ENCODE results near the gene KDM6B. TPM values are rescaled to one million over a fixed set of nuclear protein-coding genes. Genes with fewer than 3 reads are reported as not detected.

The KDM6B gene
- total RNA-seq, 2 donors from 2014 or later = 12.7 to 30.2 TPM

- H3K36me3 ChIP-seq = no peaks in the 10 kb centered on the region
- H3K4me3 ChIP-seq = no peak overlapping the region
- no peaks in the 10 kb centered on the region for H3K9me3 ChIP-seq
- 78% methylated on average over 9 of the region's 9 CpGs for WGBS
- DNase-seq (ENCODE audit: low spot score) = no peak
- no peaks in the 10 kb centered on the region for H3K4me1 ChIP-seq (replicated peaks)
- intact Hi-C loops (cut with DNase I) = no loop called here
- H3K27me3 ChIP-seq (replicated peaks; ENCODE audit: insufficient read depth) = no peaks in the 10 kb centered on the region
- no peak overlapping the region for H3K27ac ChIP-seq
- no peak for TF ChIP-seq CTCF (IDR thresholded peaks at IDR 0.05)
These were observed 9.7 kb upstream of the KDM6B start for GRCh38 chr17:7824021-7824924.

GRCh38 chr17:7825206-7825990, 8.6 kb upstream of the KDM6B start:
- no peak for DNase-seq (ENCODE audit: low spot score)
- H3K9me3 ChIP-seq = no peaks in the 10 kb centered on the region
- intact Hi-C loops (cut with DNase I) = no loop called here
- H3K36me3 ChIP-seq = no peaks in the 10 kb centered on the region
- H3K4me1 ChIP-seq (replicated peaks) = no peaks in the 10 kb centered on the region
- 26% methylated on average over 12 of the region's 12 CpGs for WGBS
- H3K27ac ChIP-seq = no peak overlapping the region
- TF ChIP-seq POLR2AphosphoS5 (IDR thresholded peaks at IDR 0.05) = peak; percentile 15
- TF ChIP-seq CTCF (IDR thresholded peaks at IDR 0.05) = no peak
- no peak for TF ChIP-seq POLR2A (IDR thresholded peaks at IDR 0.05)
- H3K27me3 ChIP-seq (replicated peaks; ENCODE audit: insufficient read depth) = no peaks in the 10 kb centered on the region
- H3K4me3 ChIP-seq = no peak overlapping the region

GRCh38 chr17:7830616-7831015, 3.4 kb upstream of the KDM6B start:
- 91% methylated on average over 8 of the region's 8 CpGs for WGBS
- no peaks in the 10 kb centered on the region for H3K36me3 ChIP-seq
- no peak for TF ChIP-seq POLR2AphosphoS5 (IDR thresholded peaks at IDR 0.05)
- no peak for TF ChIP-seq POLR2A (IDR thresholded peaks at IDR 0.05)
- H3K27me3 ChIP-seq (replicated peaks; ENCODE audit: insufficient read depth) = no peaks in the 10 kb centered on the region
- no peaks in the 10 kb centered on the region for H3K4me1 ChIP-seq (replicated peaks)
- no peak overlapping the region for H3K27ac ChIP-seq
- H3K9me3 ChIP-seq = no peaks in the 10 kb centered on the region
- intact Hi-C loops (cut with DNase I) = loop anchor here (10.0 kb wide), 1 partner anchor 596 kb away; the partner anchor contains the start of genes DVL2 and PHF23
- DNase-seq (ENCODE audit: low spot score) = no peak
- no peak overlapping the region for H3K4me3 ChIP-seq

GRCh38 chr17:7831233-7831632, 2.8 kb upstream of the KDM6B start:
- WGBS = 85% methylated on average over 7 of the region's 7 CpGs
- no peaks in the 10 kb centered on the region for H3K27me3 ChIP-seq (replicated peaks; ENCODE audit: insufficient read depth)
- H3K9me3 ChIP-seq = no peaks in the 10 kb centered on the region
- no peak overlapping the region for H3K27ac ChIP-seq
- H3K4me1 ChIP-seq (replicated peaks) = no peaks in the 10 kb centered on the region
- no peak overlapping the region for H3K4me3 ChIP-seq
- H3K36me3 ChIP-seq = no peaks in the 10 kb centered on the region
- TF ChIP-seq CTCF (IDR thresholded peaks at IDR 0.05) (no peak), POLR2A (IDR thresholded peaks at IDR 0.05) (no peak), POLR2AphosphoS5 (IDR thresholded peaks at IDR 0.05) (no peak)
- intact Hi-C loops (cut with DNase I) = loop anchor here (10.0 kb wide), 1 partner anchor 596 kb away; the partner anchor contains the start of genes DVL2 and PHF23
- DNase-seq (ENCODE audit: low spot score) = no peak

- no peak for TF ChIP-seq CTCF (IDR thresholded peaks at IDR 0.05)
- TF ChIP-seq POLR2AphosphoS5 (IDR thresholded peaks at IDR 0.05) = no peak
- TF ChIP-seq POLR2A (IDR thresholded peaks at IDR 0.05) = no peak
- H3K9me3 ChIP-seq = no peaks in the 10 kb centered on the region
- H3K36me3 ChIP-seq = no peaks in the 10 kb centered on the region
- H3K27me3 ChIP-seq (replicated peaks; ENCODE audit: insufficient read depth) = no peaks in the 10 kb centered on the region
- no peak overlapping the region for H3K4me3 ChIP-seq
- peaks cover 6% of the 10 kb centered on the region for H3K4me1 ChIP-seq (replicated peaks)
- DNase-seq (ENCODE audit: low spot score) = no peak
- no peak overlapping the region for H3K27ac ChIP-seq
- 92% methylated on average over 10 of the region's 10 CpGs for WGBS
- intact Hi-C loops (cut with DNase I) = loop anchor here (10.0 kb wide), 1 partner anchor 598 kb away; the partner anchor contains the start of genes DVL2 and PHF23
These were observed 1.6 kb upstream of the KDM6B start for GRCh38 chr17:7832431-7832830.
